K562 (cell line): Measurements from ENCODE around the gene ARL6IP4. TPM values are rescaled to one million over a fixed set of nuclear protein-coding genes. Genes with fewer than 3 reads are reported as not detected.

Source experiments
- BCOR ChIP-seq: fragments of 450-650 bp; IDR thresholded peaks from 2 replicates; pipeline ENCODE4 v1.6.1; 2016
- CBFA2T2 ChIP-seq: fragments of 450-650 bp; conservative IDR thresholded peaks from 2 replicates; pipeline ENCODE4 v1.6.1; 2017; ENCODE audit warnings: mild to moderate bottlenecking
- DDX20 ChIP-seq: fragments of 450-650 bp; IDR thresholded peaks from 2 replicates; pipeline ENCODE4 v1.6.1; 2016; ENCODE audit warnings: missing genetic modification characterization, low read depth, mild to moderate bottlenecking, missing compliant biosample characterization, moderate library complexity
- E2F5 ChIP-seq: sonication (generic); formaldehyde crosslinking; IDR thresholded peaks from 2 replicates; pipeline ENCODE4 v1.8.0; 2022; ENCODE audit warnings: mild to moderate bottlenecking, missing genetic modification reagents
- HNRNPL ChIP-seq: fragments of 200-400 bp; formaldehyde crosslinking; IDR thresholded peaks from 2 replicates; pipeline ENCODE4 v1.6.1; 2017; ENCODE audit warnings: low read depth, mild to moderate bottlenecking, low read length
- JUN ChIP-seq, 2 experiments: sonication (generic) in 1 of 2; formaldehyde crosslinking in 1 of 2; IDR thresholded peaks; 2 replicates each; pipeline versions ENCODE4 v1.6.1 to v1.8.0; 2012 to 2022; ENCODE audit warnings: borderline replicate concordance in 2 of 2, mild to moderate bottlenecking in 2 of 2, improper control_type of control experiment in 1 of 2, low read depth in 1 of 2, low read length in 1 of 2, missing genetic modification reagents in 1 of 2
- KLF10 ChIP-seq: fragments of 250-450 bp; sonication (Bioruptor Pico); IDR thresholded peaks from 2 replicates; pipeline ENCODE4 v1.6.1; 2021; ENCODE audit warnings: matching md5 sums
- MAFG ChIP-seq: fragments of 450-650 bp; conservative IDR thresholded peaks from 2 replicates; pipeline ENCODE4 v1.6.1; 2016; ENCODE audit warnings: missing genetic modification characterization, missing compliant biosample characterization
- MCM5 ChIP-seq: fragments of 450-650 bp; IDR thresholded peaks from 2 replicates; pipeline ENCODE4 v1.6.1; 2016; ENCODE audit warnings: low read depth
- MEF2D ChIP-seq: conservative IDR thresholded peaks from 2 replicates; pipeline ENCODE4 v1.6.1; 2016; ENCODE audit warnings: low read depth, missing genetic modification characterization, missing compliant biosample characterization
- NR1H2 ChIP-seq: sonication (generic); formaldehyde crosslinking; IDR thresholded peaks from 2 replicates; pipeline ENCODE4 v1.4.0; 2020; ENCODE audit warnings: mild to moderate bottlenecking, missing genetic modification reagents
- SMARCA4 ChIP-seq: fragments of 450-650 bp; IDR thresholded peaks from 2 replicates; pipeline ENCODE4 v1.6.1; 2016
- SREBF2 ChIP-seq: sonication (generic); formaldehyde crosslinking; IDR thresholded peaks from 2 replicates; pipeline ENCODE4 v1.4.0; 2020; ENCODE audit warnings: mild to moderate bottlenecking, missing genetic modification reagents
- STAT5A ChIP-seq: IDR thresholded peaks from 2 replicates; pipeline ENCODE4 v1.6.1; 2012; ENCODE audit warnings: low read length, inconsistent platforms, borderline replicate concordance
- TAF1 ChIP-seq: IDR thresholded peaks from 2 replicates; pipeline ENCODE4 v1.6.1; 2011; ENCODE audit warnings: mild to moderate bottlenecking, low read length, moderate library complexity; ENCODE audit not compliant: insufficient read depth, control insufficient read depth, severe bottlenecking; ENCODE audit errors: extremely low read depth
- THAP7 ChIP-seq: fragments of 250-450 bp; sonication (Bioruptor Pico); IDR thresholded peaks from 2 replicates; pipeline ENCODE4 v1.5.0; 2021
- YY1 ChIP-seq, 3 experiments: IDR thresholded peaks; 2 replicates each; pipeline ENCODE4 v1.6.1; 2011; ENCODE audit warnings: low read length in 2 of 3, mild to moderate bottlenecking in 2 of 3, moderate library complexity in 2 of 3, borderline replicate concordance in 1 of 3, control low read depth in 1 of 3, low read depth in 1 of 3; ENCODE audit not compliant: insufficient read depth in 3 of 3, insufficient replicate concordance in 2 of 3, control insufficient read depth in 1 of 3, insufficient read length in 1 of 3; ENCODE audit errors: extremely low read depth in 1 of 3
- ZNF121 ChIP-seq: sonication (generic); formaldehyde crosslinking; conservative IDR thresholded peaks from 2 replicates; pipeline ENCODE4 v1.8.0; 2022; ENCODE audit warnings: missing genetic modification reagents
- ZNF263 ChIP-seq: sonication (generic); formaldehyde crosslinking; IDR thresholded peaks from 2 replicates; pipeline ENCODE4 v1.8.0; 2022; ENCODE audit warnings: mild to moderate bottlenecking, missing genetic modification reagents, borderline replicate concordance
- ZNF766 ChIP-seq: fragments of 200-800 bp; sonication (Bioruptor generic); conservative IDR thresholded peaks from 2 replicates; pipeline ENCODE4 v1.6.1; 2016; ENCODE audit warnings: missing genetic modification characterization, missing compliant biosample characterization
- ZNF785 ChIP-seq: fragments of 250-450 bp; sonication (Bioruptor Pico); IDR thresholded peaks from 2 replicates; pipeline ENCODE4 v1.4.0; 2020; ENCODE audit warnings: mild to moderate bottlenecking
- polyA plus RNA-seq, 8 experiments: library from polyadenylated mRNA; depleted of rRNA in 4 of 8; stranded (reverse) in 5 of 8; unstranded in 3 of 8; fragments of >200 nt; fragmentation: Nextera tagmentation in 2 of 8; fragmentation: Illumina TruSeq in 1 of 8; extraction: Ambion mirVana in 2 of 8; extraction: Trizol in 1 of 8; gene quantifications; 2 replicates each; pipeline versions ENCODE4 v1.2.1 to v1.2.3, GENCODE V29; 2011 to 2014; ENCODE audit warnings: inconsistent platforms in 1 of 8, missing spikeins in 1 of 8
- total RNA-seq, 7 experiments: library from RNA; depleted of rRNA in 6 of 7; stranded (reverse); fragments of >200 nt in 6 of 7; fragmentation: Illumina TruSeq in 2 of 7; extraction: Trizol in 2 of 7; gene quantifications; 2 replicates each; pipeline versions ENCODE4 v1.2.1 to v1.2.3, GENCODE V29; 2011 to 2021; ENCODE audit warnings: low replicate concordance in 1 of 7

ARL6IP4 gene
- total and polyA plus RNA-seq, 9 of the 15 experiments (the other 6 are each of a cell fraction or from before 2014, with no cell fraction given) = 2.4 to 255 (median 151) TPM

GRCh38 chr12:122981036-122981471, 573 bp downstream of the ARL6IP4 start (continued):
- no peak for TF ChIP-seq ZNF766
- no peak for TF ChIP-seq DDX20 (tag)
- TF ChIP-seq ZNF263 (CRISPR knock-in tag) = no peak
- no peak for TF ChIP-seq STAT5A
- TF ChIP-seq KLF10 = no peak
- no peak for TF ChIP-seq CBFA2T2
- no peak; the same call in 1 of the 2 replicates for TF ChIP-seq HNRNPL
- peak; percentile 73 for TF ChIP-seq SMARCA4
- no peak for TF ChIP-seq ZNF121
- TF ChIP-seq MCM5 = no peak
- no peak for TF ChIP-seq TAF1
- 0 out of 2 replicates have a peak, but pooled peaks have one; percentile 46 for TF ChIP-seq NR1H2 (CRISPR knock-in tag)
- TF ChIP-seq YY1 (IDR thresholded peaks at IDR 0.05; ENCODE audit: borderline replicate concordance in 1 of 3, control insufficient read depth in 1 of 3, extremely low read depth in 1 of 3, insufficient read depth in 3 of 3, insufficient read length in 1 of 3, insufficient replicate concordance in 2 of 3, low read depth in 1 of 3, low read length in 2 of 3) = peak in 2 of 3 experiments; percentile 14 to 58
- TF ChIP-seq BCOR = no peak
- TF ChIP-seq E2F5 (CRISPR knock-in tag) = 0 out of 2 replicates have a peak, but pooled peaks have one; percentile 13
- no peak for TF ChIP-seq SREBF2 (CRISPR knock-in tag)
- no peak for TF ChIP-seq ZNF785 (CRISPR knock-in tag)
- TF ChIP-seq MEF2D (tag) = no peak
- no peak for TF ChIP-seq MAFG (tag)
- no peak for TF ChIP-seq JUN (IDR thresholded peaks at IDR 0.05; ENCODE audit: borderline replicate concordance, low read depth, low read length)
- TF ChIP-seq JUN (CRISPR knock-in tag; IDR thresholded peaks at IDR 0.05; ENCODE audit: borderline replicate concordance) = no peak
- no peak for TF ChIP-seq THAP7 (CRISPR knock-in tag)
